ENCODE measurements around the gene COA1.

DNA sequence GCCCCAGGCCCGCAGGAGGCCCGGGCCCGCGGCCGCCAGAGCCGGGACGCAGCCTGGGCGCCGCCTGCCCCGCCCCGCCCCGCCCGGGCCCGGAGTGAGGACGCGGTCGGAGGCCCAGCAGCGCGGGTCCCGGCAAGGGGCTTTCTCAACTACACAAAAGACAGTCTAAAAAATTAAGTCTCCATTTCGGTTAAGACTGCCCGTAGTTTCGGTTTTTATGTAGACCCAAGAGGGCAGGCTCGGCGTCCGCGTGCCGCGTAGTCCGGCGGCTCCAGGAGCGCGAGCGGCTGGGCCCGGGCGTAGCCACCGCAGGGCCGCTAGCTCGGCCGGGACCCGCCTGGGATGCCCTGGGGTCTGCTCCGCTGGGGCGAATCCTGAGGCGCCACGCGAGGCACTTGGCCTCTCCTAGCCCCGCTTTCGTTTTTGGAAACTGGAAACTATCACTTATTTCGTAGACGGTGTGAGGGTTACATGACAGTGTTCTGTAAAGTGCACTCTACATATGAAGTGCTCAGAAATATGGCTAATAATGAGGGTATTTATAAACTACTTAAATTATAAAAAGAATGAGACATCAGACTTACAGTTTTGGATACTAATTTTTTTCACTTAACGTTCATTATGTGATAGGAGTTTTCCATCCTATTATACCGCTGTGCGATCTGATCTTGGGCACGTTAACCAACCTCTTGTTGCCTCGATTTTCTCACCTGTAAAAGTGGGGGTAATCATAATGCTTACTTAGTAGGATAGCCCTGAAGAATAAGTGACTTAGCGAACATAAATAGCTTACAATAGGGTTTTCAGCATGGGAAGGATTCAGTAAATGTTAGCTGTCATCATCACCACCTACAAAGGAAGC, 29.7 kb upstream of the COA1 start:
- no peak for TF ChIP-seq CTCF (IDR thresholded peaks at IDR 0.05)
- TF ChIP-seq POLR2A (IDR thresholded peaks at IDR 0.05) = no peak

All from prostate gland (tissue), 2 donors.